NT2/D1 (cell line): ENCODE measurements around the gene TUBA3C.

Experiments used
- SUZ12 ChIP-seq: IDR thresholded peaks from 2 replicates; pipeline ENCODE4 v1.6.1; 2011; ENCODE audit not compliant: insufficient read length, insufficient read depth; ENCODE audit errors: extremely low read depth
- YY1 ChIP-seq: IDR thresholded peaks from 2 replicates; pipeline ENCODE4 v1.6.1; 2011; ENCODE audit not compliant: insufficient read length, insufficient read depth
- ZNF274 ChIP-seq: IDR thresholded peaks from 2 replicates; pipeline ENCODE4 v1.6.1; 2011; ENCODE audit warnings: mild to moderate bottlenecking, low read depth, low read length

DNA sequence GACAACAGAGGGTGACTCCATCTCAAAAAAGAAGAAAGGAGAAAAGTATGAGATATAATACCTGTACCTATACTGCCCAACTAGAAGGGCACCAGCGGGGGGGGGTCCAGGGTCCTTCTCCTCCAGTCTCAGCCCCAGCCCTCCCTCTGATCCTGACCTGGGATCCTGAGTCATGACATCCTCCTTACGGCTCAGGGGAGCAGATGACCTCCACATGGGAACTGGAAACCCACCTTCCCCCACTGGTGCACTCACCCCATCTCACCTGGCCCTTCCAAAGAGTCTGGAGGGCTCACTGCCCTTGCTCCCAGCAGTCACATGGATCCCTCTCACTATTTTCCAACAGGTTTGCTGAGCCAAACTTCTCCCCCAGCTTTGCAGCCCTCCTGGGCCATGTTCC, 24.2 kb downstream of the TUBA3C start:
- TF ChIP-seq YY1: no peak
- no peak for TF ChIP-seq ZNF274
- no peak for TF ChIP-seq SUZ12
